GM19238 (cell line): Measurements from ENCODE around the gene ANOS1.

Experiments
- DNase-seq: peaks from one replicate; pipeline ENCODE4 v3.0.0; 2011; ENCODE audit warnings: low spot score; ENCODE audit not compliant: insufficient read length

Gene ANOS1

GRCh38 chrX:8717354-8717753 lies 14.6 kb downstream of the ANOS1 start:
- no peak for DNase-seq

GRCh38 chrX:8714164-8714563 lies 17.8 kb downstream of the ANOS1 start:
- DNase-seq, result no peak

- DNase-seq, result no peak
Measured at GRCh38 chrX:8711401-8711800, 20.5 kb downstream of the ANOS1 start.

- no peak for DNase-seq
Measured at GRCh38 chrX:8704184-8704583, 27.8 kb downstream of the ANOS1 start.

GRCh38 chrX:8692871-8693270 lies 39.1 kb downstream of the ANOS1 start:
- DNase-seq, result no peak

GRCh38 chrX:8689473-8689872 lies 42.5 kb downstream of the ANOS1 start:
- no peak for DNase-seq

- no peak for DNase-seq
Measured at GRCh38 chrX:8688776-8689175, 43.2 kb downstream of the ANOS1 start.

GRCh38 chrX:8684201-8684965 lies 47.6 kb downstream of the ANOS1 start:
- DNase-seq, result no peak

- DNase-seq, result no peak
Measured at GRCh38 chrX:8683687-8684086, 48.2 kb downstream of the ANOS1 start.

GRCh38 chrX:8679550-8679949 lies 52.4 kb downstream of the ANOS1 start:
- no peak for DNase-seq

GRCh38 chrX:8675006-8675630 lies 56.8 kb downstream of the ANOS1 start:
- DNase-seq, result no peak

- DNase-seq, result no peak
Measured at GRCh38 chrX:8673201-8673600, 58.7 kb downstream of the ANOS1 start.

GRCh38 chrX:8672176-8672575 lies 59.8 kb downstream of the ANOS1 start:
- DNase-seq, result no peak

- DNase-seq, result no peak
Measured at GRCh38 chrX:8668813-8669212, 63.1 kb downstream of the ANOS1 start.

- no peak for DNase-seq
Measured at GRCh38 chrX:8663325-8663724, 68.6 kb downstream of the ANOS1 start.

- no peak for DNase-seq
Measured at GRCh38 chrX:8657883-8658282, 74.1 kb downstream of the ANOS1 start.

- no peak for DNase-seq
Measured at GRCh38 chrX:8653956-8654355, 78.0 kb downstream of the ANOS1 start.

GRCh38 chrX:8649969-8650368 lies 82.0 kb downstream of the ANOS1 start:
- no peak for DNase-seq

GRCh38 chrX:8647176-8647575 lies 84.8 kb downstream of the ANOS1 start:
- no peak for DNase-seq

GRCh38 chrX:8639949-8640475 lies 91.9 kb downstream of the ANOS1 start:
- DNase-seq, result no peak

GRCh38 chrX:8636497-8636896 lies 95.4 kb downstream of the ANOS1 start:
- DNase-seq, result no peak

- no peak for DNase-seq
Measured at GRCh38 chrX:8635812-8636211, 96.1 kb downstream of the ANOS1 start.

- DNase-seq, result no peak
Measured at GRCh38 chrX:8632924-8633323, 99.0 kb downstream of the ANOS1 start.
